ENCODE results near the gene FARS2.

The FARS2 gene

GRCh38 chr6:5287205-5287965 lies 26.1 kb downstream of the FARS2 start:
- no peak for DNase-seq

- no peak for DNase-seq
Measured at GRCh38 chr6:5287966-5288297, 26.6 kb downstream of the FARS2 start.

DNA sequence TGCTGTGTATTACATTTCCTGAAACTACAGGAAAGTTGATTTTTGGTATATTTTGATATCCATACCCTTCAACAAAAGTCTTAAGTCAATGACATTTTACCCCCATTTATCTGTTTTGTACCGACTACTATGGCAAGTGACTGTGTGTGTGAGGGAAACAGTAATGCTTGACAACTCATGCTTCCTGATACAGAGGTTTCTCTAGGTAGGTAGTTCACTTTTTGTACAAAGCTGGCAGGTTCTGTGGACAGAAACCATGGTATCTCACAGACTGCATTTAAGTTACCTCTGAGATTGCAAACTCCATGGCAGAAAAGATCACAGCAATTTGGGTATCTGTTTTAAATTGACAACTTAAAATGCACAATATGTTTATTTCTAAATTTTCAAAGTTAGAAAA lies 28.8 kb downstream of the FARS2 start:
- DNase-seq: no peak

GRCh38 chr6:5290500-5290899 lies 29.2 kb downstream of the FARS2 start:
- no peak for DNase-seq

GRCh38 chr6:5292154-5292553 lies 30.8 kb downstream of the FARS2 start:
- DNase-seq: no peak

DNA sequence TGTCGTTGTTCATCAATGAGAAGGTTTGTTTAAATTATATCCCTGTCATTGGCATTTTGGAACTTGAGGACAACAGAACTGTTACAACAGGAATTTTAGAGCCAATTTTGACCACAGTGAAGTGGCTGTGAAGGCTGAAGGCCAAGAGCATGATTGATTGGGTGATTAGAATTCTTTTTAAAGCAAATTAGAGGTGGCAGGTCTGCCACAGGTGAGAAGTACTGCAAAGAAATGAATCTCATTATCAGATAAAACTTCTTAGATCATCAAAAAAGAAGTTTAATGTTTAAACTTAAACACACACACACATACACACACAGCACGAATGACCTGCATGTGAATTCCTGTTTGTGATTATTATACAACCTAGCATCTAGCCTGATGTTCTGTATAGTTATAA lies 32.4 kb downstream of the FARS2 start:
- no peak for DNase-seq

DNA sequence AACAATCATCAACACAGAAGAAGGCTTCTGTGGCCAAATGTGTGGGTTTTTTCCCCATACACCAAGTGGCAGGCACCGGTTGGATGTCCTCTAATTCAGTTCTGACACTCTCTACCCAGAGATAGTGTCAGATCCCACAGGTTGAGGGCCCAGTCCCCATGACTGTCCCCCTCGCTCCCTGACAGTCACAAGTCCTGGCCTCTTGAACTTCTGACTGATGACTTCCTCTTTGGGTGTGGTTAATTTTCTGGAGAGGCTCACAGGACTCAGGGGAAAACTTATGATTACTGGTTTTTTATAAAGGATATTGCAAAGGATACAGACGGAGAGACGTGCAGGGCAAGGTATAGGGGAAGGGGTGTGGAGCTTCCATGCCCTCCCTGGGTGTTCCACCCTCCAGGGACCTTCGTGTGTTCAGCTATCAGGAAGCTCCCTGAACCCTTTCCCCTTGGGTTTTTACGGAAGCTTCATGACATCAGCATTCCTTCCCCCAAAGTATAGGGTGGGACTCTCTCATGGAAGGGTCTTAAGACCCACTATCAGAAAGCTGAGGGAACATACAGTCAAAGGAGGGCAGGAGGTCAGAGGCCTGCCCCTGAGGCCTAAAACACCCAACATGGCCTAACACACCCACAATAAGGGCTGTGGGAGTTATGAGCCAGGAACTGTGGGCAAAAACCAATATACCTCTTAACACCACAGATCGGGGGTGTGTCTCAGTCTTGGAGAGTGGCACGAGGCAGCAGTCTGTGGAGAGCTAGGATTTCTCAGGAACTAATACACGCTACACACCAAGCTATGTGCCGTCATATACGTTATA lies 33.3 kb downstream of the FARS2 start:
- DNase-seq: no peak

DNA sequence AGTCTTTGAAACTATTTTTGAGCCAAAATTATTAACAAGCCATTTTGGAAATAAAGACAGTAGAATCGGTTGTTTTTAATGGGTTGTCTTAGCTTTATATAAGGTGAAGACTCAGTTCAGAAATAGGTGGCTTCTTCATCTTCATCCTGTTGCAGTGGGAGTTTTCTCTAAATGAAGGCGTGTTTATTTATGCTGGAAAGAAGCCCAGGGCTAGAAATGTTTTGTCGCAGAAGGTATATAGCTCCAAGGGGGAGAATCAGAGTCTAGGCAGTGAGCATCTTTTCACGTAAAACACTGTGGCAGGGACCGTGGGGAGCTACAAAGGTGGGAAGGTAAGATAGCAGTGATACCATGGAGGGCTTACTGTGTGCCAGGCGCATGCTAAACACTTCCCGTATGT lies 34.3 kb downstream of the FARS2 start:
- no peak for DNase-seq

DNA sequence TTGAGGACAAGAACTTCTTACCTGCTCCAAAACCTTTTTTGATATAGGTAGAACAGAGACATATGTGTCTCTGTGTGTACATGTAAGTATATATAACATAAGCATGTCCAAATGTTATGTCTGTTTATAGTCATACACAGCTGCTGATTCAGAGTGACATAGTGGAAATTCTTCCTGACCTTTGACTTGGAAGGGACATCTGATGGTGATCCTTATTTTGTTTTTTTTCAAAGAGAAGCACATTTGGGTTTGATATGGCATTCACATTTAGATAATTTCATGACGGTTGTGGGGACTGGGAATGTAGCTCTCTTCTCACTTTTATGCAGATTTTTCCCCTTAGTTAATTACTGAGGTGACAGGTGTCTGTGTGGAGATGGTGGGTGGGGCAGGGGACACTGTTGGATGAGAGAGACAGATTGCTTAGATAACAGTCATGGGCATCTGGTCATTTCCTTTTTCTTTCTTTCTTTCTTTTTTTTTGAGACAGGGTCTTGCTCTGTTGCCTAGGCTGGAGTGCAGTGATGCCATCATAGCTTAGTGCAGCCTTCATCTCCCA lies 39.0 kb downstream of the FARS2 start:
- DNase-seq: no peak

DNA sequence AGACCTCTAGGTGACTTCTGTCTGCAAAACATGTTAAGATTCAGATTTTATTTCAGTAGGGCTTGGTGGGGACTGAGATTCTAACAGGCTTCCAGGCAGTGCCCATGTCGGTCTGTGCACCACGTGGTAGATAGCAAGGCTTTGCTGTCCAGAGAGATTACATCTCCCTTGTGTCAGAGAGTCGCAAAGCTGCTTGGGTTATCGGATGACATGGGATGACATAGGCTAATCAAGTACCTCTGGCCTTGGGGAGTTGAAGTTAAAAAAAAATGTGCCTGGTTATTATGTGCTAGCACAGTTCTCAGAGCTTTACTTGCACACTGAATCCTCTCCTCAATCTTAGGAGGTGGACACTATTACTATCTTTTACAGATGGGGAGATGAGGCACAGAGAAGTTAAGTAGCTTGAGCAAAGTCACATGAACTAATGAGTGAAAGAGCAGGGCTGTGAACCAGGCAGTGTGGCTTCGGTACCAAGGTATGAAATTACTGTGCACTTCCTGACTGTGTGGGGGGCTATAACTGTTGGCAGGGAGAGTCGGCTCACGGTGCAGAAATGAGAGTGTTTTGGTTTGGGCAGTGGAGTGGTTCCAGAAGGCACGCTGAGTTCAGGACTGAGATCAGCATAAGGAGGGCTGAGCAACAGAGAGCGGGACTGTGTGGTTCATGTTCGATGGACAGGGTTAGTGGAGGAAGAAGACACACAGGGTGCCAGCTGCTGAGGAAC lies 41.1 kb downstream of the FARS2 start:
- peak; percentile 73 for DNase-seq

DNA sequence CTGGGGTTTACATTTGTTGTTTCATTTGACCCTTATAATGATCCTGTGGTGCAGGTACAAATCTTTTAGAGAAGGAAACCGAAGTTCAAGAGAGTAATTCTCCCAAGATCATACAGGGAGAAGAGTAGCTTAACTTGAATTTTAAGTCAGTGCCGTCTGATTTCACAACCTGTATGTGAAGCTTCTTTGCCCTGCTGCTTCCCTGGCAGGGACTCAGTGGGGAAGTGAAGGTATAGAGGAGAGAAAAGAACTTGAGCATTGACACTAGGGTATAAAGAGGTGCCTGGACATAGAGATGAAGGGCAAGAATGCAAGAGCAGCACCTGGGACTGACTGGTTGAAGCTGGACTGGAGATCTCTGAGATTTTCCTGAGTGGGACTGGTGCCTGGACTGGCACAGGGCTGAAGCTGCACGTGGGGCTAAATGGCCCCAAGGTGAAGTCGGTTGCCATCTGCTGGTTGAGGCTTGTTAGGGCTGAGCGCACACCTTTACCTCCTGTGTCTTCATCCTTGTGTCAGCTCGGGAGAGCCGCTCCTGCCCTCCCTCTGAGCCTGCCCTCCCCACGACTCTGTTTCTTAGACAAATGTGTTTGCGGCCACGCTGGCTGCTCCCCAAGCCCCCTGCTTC lies 41.8 kb downstream of the FARS2 start:
- DNase-seq: peak; percentile 69

- no peak for DNase-seq
Measured at GRCh38 chr6:5303682-5304081, 42.4 kb downstream of the FARS2 start.

GRCh38 chr6:5305968-5306626 lies 44.8 kb downstream of the FARS2 start:
- DNase-seq: no peak

DNA sequence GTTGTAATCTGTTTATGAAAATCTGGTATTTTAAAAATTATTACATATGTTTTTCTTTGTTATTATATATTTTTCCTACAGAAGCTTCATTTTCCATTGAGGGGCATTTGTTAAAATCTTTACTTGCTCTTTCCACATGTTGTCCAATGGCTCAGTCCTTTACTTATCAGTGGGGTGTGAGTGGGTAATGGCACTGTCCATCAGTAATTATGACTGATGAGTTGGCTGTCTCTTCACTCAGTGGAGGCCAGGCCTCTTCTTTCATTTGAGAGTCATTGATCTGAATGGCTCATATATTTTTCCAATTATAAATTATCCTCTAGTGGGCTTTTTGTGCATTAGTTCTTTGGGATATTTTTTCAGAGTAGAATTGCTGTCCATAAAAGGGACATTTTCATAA lies 45.7 kb downstream of the FARS2 start:
- DNase-seq: no peak

- no peak for DNase-seq
Measured at GRCh38 chr6:5308066-5308465, 46.8 kb downstream of the FARS2 start.

DNA sequence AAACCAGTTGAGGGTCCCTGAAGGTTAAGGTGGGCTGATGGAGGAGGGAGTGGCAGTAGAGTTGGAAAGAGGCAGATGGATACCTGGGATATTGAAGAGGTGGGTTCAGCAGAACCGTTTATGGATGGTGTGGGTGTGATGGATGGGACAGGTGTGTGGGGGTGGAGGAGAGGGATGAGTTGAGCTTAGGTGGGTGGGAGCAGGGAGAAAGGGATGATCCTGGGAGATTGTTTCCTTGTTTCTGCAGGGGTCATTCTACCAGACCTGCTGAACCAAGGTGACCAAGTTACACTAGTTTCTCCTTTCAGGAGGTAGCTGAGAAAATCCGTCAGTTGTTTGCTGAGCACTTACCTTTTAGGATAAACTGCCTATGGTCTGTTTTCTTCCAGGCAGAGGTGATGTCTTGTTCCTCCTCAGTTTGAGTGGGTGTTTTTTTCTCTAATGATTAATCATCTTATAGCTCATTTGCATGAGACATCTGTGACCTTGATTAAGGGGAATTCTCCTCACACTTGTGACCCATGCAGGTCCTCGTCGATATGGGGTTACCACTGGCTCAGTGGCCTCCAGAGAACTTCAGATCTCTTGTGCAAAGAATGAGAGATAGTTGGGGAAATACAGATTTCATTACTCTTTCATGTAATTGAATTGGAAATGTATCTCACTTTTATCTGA lies 53.0 kb downstream of the FARS2 start:
- DNase-seq: no peak

DNA sequence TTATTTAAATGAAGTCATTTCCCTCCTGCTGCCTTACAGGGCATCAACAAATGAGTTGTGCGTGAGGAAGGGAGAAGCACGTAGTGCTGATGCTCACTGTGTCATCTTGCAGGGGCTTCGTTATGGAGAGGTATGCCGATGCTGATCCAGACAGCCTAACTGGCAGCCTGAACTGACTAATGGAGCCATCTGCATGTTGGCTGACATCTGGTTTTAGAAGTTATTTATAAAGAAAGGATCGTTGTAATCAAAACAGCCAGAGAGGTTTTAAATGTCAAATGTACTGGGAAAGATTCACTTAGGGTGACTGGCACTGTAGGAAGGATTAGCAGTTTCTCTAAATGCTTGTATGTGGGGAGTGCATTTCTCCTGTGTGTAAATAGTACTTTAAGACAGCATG lies 54.6 kb downstream of the FARS2 start:
- DNase-seq: no peak

GRCh38 chr6:5316951-5317350 lies 55.6 kb downstream of the FARS2 start:
- no peak for DNase-seq

DNA sequence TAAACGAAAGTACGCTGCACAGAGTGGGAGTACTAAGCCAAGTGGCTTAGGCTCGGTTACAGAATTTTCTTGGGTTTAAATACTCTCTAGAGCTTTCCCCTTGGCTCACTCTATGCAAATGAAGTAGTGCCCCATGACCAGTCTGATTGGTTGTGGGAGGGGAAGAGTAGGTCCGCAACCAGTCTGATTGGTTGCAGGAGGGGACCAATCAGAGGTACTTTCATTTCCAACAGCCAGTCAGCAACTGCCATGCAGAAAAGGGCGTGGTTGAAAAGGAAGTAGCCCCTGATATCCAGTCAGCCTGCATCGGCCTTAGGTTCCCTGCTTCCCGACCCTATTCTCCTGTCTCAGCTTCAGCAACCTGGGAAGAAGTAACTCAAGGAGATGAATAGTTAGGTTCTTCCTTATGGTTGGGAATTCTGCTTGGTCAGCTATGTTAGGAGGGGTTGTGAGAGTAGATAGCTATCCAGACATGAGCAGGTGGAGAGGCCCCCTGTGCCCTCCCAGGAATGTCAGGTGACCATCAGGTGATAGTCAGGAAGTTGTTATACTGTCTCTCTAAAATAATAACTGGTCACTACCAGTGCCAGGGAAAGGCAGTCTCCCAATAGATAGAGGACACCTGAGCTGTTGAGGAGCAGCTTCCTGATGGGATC lies 57.4 kb downstream of the FARS2 start:
- no peak for DNase-seq

DNA sequence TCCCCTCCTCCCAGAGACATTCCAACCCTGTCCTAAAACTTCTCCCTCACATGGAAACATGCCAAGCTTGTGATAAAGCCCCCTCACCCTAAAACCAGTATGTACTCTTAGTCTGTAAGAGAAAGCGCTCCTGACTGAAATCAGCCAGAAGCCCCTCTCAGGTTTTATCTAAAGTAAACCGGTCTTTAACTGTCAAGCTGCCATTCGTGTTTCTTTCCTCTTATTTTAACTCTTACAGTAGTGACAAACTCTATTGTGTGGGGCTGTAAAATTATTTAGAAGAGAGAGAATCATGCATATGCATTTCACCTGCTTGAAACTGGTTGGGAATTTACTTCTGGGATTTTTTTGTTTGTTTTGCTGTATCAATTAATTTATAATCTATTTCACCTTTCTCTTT lies 62.7 kb downstream of the FARS2 start:
- no peak for DNase-seq

- DNase-seq: no peak
Measured at GRCh38 chr6:5325173-5325572, 63.9 kb downstream of the FARS2 start.
